ENCODE measurements around the gene PLAAT3.
"Not testable (repeated sequence)": the region's sequence is repeated elsewhere in the genome, so short reads cannot be mapped to it uniquely, and the experiment has no call there.

PLAAT3 gene

DNA sequence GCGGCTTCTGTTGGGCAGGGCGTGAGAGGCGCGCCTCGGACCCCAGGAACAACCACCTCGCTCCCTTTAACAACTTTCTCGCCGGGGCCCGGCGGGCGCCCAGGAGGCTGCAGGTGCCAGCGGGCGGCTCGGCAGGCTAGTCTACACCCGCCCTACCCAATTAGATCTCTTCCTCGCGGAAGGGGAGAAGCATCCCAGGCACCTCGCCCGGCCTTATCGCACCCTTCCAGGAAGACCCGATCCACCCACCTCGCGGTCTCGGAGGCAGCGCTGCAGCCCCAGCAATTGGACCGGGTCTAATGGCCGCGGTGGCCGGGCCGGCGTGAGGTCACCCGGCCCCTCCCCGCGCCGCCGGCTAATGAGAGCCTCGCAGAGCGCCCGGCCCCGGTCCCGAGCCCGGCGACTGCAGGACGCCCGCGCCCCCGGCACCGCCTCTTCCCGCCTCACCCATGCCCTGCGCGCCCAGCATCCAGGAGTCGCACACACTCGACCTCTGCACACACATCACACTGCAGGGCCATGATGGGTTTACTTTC, at the start of gene PLAAT3:
PLAAT3 (minus strand) TSS at position 298 of the 536 bp plus-strand sequence. CDS start 419 bp downstream, outside the sequence.
- peak; percentile 58 for DNase-seq

- DNase-seq, result no peak
Observed at GRCh38 chr11:63663809-63664208, 49.6 kb upstream of the PLAAT3 start.

DNA sequence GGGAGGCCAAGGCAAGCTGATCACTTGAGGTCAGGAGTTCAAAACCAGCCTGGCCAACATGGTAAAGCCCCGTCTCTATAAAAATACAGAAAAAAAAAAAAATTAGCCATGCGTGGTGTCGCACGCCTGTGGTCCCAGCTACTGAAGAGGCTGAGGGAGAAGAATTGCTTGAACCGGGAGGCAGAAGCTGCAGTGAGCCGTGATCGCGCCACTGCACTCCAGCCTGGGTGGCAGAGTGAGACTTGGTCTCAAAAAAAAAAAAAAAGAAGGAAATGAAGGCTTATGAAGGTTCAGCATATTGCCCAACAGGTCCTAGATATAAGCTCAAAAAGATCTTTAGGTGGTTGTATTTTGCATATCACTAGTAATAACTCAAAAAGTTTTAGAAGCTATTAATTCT, 46.7 kb upstream of the PLAAT3 start:
- no peak for DNase-seq

DNA sequence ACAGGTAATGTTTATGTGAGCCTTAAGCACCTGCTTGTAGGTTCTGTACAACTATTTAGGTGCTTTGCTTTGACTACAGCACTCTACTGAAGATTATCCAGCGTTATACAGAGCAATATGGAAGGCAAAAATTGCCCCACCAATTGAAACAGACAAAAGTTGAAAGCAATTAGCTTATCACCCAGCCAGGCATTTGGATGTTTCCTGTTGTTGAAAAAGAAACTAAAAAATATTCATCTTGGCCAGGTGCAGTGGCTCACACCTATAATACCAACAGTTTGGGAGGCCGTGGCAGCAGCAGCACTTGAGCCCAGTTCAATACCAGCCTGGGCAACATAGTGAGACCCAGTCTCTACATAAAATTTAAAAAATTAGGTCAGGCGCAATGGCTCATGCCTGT, 38.4 kb upstream of the PLAAT3 start:
- DNase-seq, result no peak

DNA sequence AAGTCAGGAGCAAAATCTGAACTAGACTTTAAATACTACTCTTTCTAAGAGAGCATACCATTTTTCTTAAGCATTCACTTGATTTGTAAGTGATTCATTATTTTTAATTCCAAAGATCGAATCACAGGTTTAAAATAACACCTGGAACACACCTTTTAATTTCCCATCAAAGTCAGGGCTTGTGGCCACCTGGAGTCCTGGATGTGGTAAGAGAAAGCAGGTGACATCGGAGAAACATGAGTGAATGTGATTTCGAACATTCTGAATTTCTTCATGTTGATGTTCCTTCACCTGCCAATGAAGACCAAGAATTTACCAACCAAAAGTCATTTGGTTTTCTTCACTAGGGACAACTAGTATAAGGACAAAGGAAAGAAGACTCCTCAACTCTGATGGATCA, 29.0 kb upstream of the PLAAT3 start:
- DNase-seq, result no peak

DNA sequence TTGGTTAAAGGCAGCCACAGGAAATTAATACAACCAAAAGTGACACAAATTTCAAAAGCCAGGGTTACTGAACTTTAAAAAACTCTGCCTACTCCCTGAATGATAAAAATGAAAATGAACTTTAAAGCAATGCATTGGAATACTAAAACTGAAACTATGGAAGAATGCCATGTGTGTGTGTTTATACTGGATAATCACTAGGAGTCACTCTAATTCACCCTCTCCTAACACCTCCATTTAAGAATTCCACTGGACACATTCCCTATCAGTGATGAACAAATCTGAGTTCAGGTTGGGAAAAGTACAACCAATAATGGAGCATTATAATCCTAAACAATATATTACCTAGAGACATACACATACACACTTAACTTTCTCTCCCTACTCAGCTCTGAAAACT, 27.5 kb upstream of the PLAAT3 start:
- no peak for DNase-seq

DNA sequence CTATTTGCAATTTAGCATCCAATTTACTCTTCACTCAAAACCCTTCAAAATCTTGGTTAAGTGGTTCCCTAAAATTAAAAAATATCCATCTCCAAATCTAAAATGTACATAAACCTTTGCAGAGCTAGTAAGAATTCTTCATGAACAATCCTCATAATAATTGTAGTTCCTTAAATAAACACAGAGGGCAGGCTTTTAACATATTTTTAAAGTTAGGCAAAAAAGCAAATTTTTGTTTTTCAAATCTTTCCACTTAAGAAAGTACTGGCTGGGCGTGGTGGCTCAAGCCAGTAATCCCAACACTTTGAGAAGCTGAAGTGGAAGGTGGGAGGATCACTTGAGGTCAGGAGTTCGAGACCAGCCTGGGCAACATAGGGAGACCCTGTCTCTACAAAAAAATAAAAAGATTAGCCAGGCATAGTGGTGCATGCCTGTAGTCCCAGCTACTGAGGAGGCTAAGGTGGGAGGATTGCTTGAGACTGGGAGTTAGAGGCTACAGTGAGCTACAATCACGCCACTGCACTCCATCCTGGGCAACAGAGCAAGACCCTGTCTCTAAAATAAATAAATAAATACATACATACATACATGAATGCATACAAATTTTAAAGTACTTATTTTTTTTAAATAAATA, 25.1 kb upstream of the PLAAT3 start:
- no peak for DNase-seq

- not testable (repeated sequence) for DNase-seq
Observed at GRCh38 chr11:63638436-63638835, 24.2 kb upstream of the PLAAT3 start.

DNA sequence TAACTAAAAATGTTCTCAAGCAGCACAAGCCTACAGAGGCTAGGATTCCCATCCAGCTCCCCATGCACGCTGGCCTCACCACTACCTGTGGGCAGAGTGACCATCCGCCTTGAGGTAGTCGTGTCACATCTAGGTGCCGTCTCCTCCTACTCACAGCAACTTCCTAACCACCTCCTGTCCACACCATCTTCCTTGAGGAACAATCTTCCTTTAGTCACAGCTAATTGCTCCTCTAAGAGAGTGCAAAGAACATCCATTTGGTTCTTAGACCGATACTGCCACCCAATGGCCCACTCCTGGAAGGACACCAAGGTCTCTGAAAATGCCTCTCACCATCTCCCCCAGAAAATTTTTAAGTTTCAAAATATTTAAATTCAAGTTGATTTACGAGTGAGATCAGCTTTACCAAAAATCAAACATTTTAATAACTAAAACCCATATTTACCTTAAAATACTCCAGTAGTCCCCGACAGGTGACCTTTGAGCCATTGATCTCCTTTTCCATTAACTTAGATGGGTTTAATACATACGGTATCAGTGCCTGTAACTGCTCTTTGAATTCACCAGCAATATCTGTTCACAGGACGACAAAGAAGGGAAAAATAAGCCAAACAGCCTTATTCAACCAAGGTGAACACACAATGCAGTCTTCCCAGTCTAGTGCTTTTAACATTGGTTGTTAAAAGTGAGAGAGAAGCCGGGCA, 21.7 kb upstream of the PLAAT3 start:
- peak; percentile 59 for DNase-seq

GRCh38 chr11:63629426-63629825, 15.2 kb upstream of the PLAAT3 start:
- DNase-seq, result no peak

- DNase-seq, result no peak
Observed at GRCh38 chr11:63623513-63624140, 9.4 kb upstream of the PLAAT3 start.

DNA sequence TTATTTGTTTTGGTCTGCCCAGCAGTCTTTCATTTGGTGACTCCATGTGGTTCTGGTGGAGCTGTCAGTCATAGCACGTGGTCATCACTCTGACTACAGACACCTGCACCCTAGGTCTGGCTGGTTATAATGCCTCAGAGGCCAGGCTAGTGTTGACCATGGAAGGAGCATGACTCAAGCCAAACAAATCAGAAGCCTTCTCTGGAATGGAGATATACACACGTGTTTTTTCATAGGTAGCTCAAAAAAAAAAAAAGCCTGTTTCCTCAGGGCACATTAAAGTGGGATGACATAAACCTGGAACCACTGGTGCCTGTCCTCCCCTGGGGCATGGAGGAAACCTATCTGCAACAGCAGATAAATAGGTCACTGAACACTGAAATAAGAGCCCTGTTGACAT, 8.1 kb upstream of the PLAAT3 start:
- DNase-seq, result no peak

DNA sequence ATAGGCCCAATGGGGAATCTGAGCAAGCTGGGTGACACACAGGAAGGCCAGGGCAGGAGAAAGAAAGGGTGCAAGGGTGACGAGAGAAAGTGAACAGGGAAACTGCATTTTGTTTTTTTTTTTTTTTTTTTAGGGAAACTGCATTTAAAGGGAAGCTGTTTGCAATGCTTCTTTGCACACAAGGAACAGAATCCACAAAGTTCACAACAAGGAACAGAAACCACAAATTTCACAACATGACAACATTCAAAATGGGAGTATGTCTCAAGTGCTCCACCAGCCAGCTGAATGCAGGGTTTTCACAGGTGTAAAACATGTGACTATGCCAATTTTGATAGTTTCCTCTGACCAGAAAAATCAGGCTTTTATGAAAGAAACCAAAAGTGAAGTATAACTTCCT, 6.8 kb upstream of the PLAAT3 start:
- DNase-seq, result no peak

DNA sequence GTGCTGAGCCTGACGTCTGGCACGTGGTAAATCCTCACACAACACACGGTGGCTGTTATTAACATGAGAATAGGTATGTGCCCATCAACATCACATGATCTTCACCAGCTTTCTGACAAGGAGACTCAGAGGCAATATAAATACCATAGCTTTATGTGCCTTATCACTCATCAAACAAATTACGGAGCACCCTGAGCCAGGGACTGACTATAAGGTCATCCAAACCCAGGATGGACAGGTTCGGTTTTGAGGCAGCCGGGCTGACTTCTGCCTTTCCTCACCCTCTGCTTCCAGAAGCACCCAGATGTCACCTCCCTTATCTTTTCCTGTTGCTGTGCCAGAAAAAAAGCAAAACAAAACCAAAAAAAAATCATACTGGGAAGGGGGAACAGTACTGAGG, 5.7 kb upstream of the PLAAT3 start:
- DNase-seq, result no peak

GRCh38 chr11:63617686-63618085, 3.5 kb upstream of the PLAAT3 start:
- not testable (repeated sequence) for DNase-seq

GRCh38 chr11:63616953-63617352, 2.7 kb upstream of the PLAAT3 start:
- DNase-seq, result no peak

GRCh38 chr11:63613517-63614135, 607 bp downstream of the PLAAT3 start:
- DNase-seq, result peak; percentile 33

DNA sequence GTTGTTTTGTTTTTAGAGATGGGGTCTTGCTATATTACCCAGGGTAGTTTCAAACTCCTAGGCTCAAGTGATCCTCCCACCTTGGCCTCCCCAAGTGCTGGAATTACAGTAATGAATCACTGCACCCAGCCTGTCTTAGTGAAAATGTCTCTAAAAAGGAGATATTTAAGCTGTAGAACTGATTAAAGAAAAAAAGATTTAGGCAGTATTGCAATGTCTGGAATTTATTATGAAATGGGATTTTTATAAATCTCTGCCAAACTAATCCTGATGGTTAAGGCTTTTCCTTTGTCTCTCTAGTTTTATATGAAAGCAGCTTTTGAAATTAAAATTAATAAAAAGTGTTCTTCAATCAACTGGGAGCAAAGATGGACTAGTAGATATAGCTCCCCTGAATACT, 2.1 kb downstream of the PLAAT3 start:
- DNase-seq, result no peak

GRCh38 chr11:63611395-63611747, 2.9 kb downstream of the PLAAT3 start:
- no peak for DNase-seq

DNA sequence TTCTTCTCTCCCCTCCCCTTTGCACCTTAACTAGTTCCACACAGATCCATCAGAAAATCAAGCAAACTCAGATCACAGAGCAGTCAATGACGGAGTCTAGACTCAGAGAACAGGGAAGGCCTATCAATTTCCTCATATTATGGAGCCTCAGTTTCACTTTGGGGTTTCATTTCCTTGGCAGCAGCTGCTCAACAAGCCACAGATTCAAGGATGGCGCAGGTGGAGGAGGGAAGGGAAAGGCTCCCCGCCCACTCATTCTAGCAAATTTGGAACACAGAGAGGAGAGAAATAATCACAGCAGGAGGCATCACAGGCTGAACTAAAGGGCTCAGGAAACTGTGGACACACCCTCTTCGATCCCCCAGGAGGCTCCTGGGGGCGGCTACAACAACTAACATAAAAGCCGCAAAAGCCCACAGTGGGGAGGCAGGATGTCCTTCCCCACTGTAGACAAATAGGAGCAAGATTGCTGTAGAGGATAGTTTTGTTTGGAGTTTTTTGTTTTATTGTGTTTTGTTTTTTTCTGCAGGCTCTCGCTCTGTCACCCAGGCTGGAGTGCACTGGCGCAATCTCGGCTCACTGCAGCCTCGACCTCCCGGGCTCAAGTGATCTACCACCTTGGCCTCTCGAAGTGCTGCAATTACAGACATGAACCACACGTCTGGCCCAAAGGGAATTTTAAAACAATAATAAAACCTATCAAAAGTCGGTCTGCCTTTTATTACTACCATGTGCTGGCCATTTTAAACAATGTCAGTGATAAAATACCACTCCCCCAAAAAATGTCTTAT, 3.4 kb downstream of the PLAAT3 start:
- DNase-seq, result no peak

GRCh38 chr11:63609971-63610580, 4.2 kb downstream of the PLAAT3 start:
- no peak for DNase-seq

DNA sequence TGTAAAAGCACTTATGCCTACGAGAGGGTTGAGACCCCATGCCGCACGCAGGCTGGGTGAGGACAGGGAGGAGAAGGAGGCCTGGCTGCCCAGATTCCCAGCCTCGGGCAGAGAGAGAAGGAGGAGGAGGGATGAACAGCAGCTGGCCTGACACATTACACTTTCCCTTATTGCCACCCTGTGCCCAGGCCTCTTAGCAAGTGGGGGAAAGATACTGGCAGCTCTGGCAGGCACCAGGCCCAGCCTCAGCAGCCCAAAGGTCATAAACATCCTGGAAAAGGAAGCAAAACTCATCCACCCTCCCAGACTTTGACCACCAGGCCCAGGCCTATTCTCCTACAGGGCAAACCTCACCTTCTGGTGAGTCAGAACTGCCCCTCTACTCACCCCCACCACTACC, 4.7 kb downstream of the PLAAT3 start:
- no peak for DNase-seq

All from activated CD4-positive, CD25-positive, alpha-beta regulatory T cell treated with anti-CD3 and anti-CD28 coated beads, Interleukin-2, amount 50 U/mL, for 72 hours (primary cell).